ENCODE data around the gene SH2B2.

Gene SH2B2

GRCh38 chr7:102286237-102287110 lies at the start of gene SH2B2:
TSS of gene SH2B2 (plus strand) at chr7:102286868. CDS start at chr7:102300551, 13,683 bp downstream.
- peak within 1 kb of the TSS; percentile 58 for H3K4me3 ChIP-seq (ENCODE audit: low read length)
- no peak for TF ChIP-seq CTCF (conservative IDR thresholded peaks at IDR 0.05; ENCODE audit: low read depth, low read length)
- no peak for DNase-seq (ENCODE audit: low read depth)

GRCh38 chr7:102239206-102239820 lies 47.4 kb upstream of the SH2B2 start:
- no peak for TF ChIP-seq CTCF (conservative IDR thresholded peaks at IDR 0.05; ENCODE audit: low read depth, low read length)
- DNase-seq (ENCODE audit: low read depth) = no peak
- no peak overlapping the region for H3K4me3 ChIP-seq (ENCODE audit: low read length)

GRCh38 chr7:102241431-102241830 lies 45.2 kb upstream of the SH2B2 start:
- TF ChIP-seq CTCF (conservative IDR thresholded peaks at IDR 0.05; ENCODE audit: low read depth, low read length) = no peak
- H3K4me3 ChIP-seq (ENCODE audit: low read length) = no peak overlapping the region
- no peak for DNase-seq (ENCODE audit: low read depth)

- H3K4me3 ChIP-seq (ENCODE audit: low read length) = no peak overlapping the region
- TF ChIP-seq CTCF (conservative IDR thresholded peaks at IDR 0.05; ENCODE audit: low read depth, low read length) = no peak
- no peak for DNase-seq (ENCODE audit: low read depth)
Observed at GRCh38 chr7:102244601-102245000, 42.1 kb upstream of the SH2B2 start.

- DNase-seq (ENCODE audit: low read depth) = no peak
- no peak overlapping the region for H3K4me3 ChIP-seq (ENCODE audit: low read length)
- no peak for TF ChIP-seq CTCF (conservative IDR thresholded peaks at IDR 0.05; ENCODE audit: low read depth, low read length)
Observed at GRCh38 chr7:102248081-102248455, 38.6 kb upstream of the SH2B2 start.

GRCh38 chr7:102248456-102249395 lies 37.9 kb upstream of the SH2B2 start:
- DNase-seq (ENCODE audit: low read depth) = no peak
- no peak for TF ChIP-seq CTCF (conservative IDR thresholded peaks at IDR 0.05; ENCODE audit: low read depth, low read length)
- H3K4me3 ChIP-seq (ENCODE audit: low read length) = no peak overlapping the region

Data from retinal pigment epithelial cell (primary cell).